GM23248 (cell line): ENCODE results near the gene ZNF469.

ENCODE experiments used
- EZH2 ChIP-seq: fragments of 200-600 bp; sonication (generic); IDR thresholded peaks from 2 replicates; pipeline ENCODE4 v1.6.1; 2018; ENCODE audit warnings: antibody characterized with exemption, mild to moderate bottlenecking; ENCODE audit not compliant: insufficient read depth, poor library complexity, severe bottlenecking
- EZH2phosphoT487 ChIP-seq: fragments of 200-600 bp; sonication (generic); IDR thresholded peaks from 2 replicates; pipeline ENCODE4 v1.6.1; 2018; ENCODE audit warnings: antibody characterized with exemption, moderate library complexity, mild to moderate bottlenecking, low read depth; ENCODE audit not compliant: insufficient read depth

DNA sequence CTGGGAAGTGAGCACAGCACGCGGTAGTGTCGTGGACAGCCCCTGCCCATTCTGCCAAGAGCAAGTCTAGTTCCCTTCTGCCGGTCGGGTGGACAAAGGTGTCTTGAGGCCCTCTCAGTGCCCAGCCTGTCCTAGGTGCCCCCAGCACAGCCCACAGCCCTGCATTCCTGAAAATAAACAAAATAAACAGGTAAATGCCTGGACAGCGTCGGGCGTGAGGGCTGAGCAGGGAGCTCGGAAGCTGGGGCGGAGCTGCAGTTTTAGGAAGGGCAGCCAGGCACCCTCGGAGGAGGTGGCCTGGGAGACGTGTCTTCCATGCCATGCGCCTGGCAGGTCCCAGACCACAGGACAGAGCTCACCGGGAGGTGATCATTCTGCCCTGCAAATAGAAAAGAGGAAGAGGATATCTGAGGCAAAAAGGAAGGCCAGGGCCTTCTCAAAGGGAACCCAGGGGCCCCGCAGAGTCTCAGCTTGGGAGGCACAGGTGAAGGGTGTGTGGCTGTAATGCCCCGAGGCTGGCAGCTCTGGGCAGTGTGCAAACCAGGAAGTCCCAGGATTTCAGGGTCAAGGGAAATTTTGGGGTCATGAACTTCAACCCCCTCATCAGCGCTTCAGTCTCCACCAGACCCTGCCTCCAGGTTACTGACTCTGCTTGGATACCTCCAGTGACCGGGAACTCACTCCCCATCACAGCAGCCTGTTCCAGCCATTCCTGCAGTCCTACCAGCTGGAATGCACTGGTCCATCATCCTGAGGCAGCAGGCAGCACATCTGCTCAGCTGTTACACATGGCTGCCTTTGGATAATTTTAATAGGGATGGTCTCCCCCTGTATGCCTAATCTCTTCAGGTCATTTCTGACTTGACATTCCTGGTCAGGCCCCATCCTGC, 1.7 kb downstream of the ZNF469 start:
- TF ChIP-seq EZH2 = no peak
- no peak for TF ChIP-seq EZH2phosphoT487
